ENCODE data around the gene CDH22. TPM values are rescaled to one million over a fixed set of nuclear protein-coding genes. Genes with fewer than 3 reads are reported as not detected.

CDH22 gene
- total RNA-seq, 3 donors from 2014 or later, result 0.15 to 0.66 (median 0.16) TPM

GRCh38 chr20:46240065-46240464 is 68.2 kb downstream of the CDH22 start:
- intact Hi-C loops (cut with DNase I; ENCODE audit: low total_unique reads), result no loop called here
- no peaks in the 10 kb centered on the region for H3K4me1 ChIP-seq
- H3K27me3 ChIP-seq, result peaks cover 0 to 24% of the 10 kb centered on the region in 2 donors
- no peaks in the 10 kb centered on the region for H3K36me3 ChIP-seq
- H3K9me3 ChIP-seq, result no peaks in the 10 kb centered on the region
- H3K4me3 ChIP-seq, result no peak overlapping the region
- no peak for DNase-seq (ENCODE audit: low spot score in 2 of 2)
- H3K27ac ChIP-seq, result no peak overlapping the region
- TF ChIP-seq CTCF (IDR thresholded peaks at IDR 0.05) (no peak), POLR2A (IDR thresholded peaks at IDR 0.05) (no peak), POLR2AphosphoS5 (IDR thresholded peaks at IDR 0.05) (no peak)

- no peak overlapping the region for H3K4me3 ChIP-seq
- no peaks in the 10 kb centered on the region for H3K9me3 ChIP-seq
- intact Hi-C loops (cut with DNase I; ENCODE audit: low total_unique reads), result no loop called here
- TF ChIP-seq POLR2A (IDR thresholded peaks at IDR 0.05), result no peak
- no peak for TF ChIP-seq CTCF (IDR thresholded peaks at IDR 0.05)
- no peak for TF ChIP-seq POLR2AphosphoS5 (IDR thresholded peaks at IDR 0.05)
- no peak for DNase-seq (ENCODE audit: low spot score in 2 of 2)
- H3K27ac ChIP-seq, result no peak overlapping the region
- H3K4me1 ChIP-seq, result no peaks in the 10 kb centered on the region
- no peaks in the 10 kb centered on the region for H3K36me3 ChIP-seq
- H3K27me3 ChIP-seq, result peaks cover 0 to 24% of the 10 kb centered on the region in 2 donors
Measured at GRCh38 chr20:46237736-46238135, 70.6 kb downstream of the CDH22 start.

- Histone ChIP-seq H3K9me3 (no peaks in the 10 kb centered on the region), H3K4me3 (no peak overlapping the region), H3K27me3 (peaks cover 0 to 22% of the 10 kb centered on the region in 2 donors), H3K27ac (no peak overlapping the region), H3K36me3 (no peaks in the 10 kb centered on the region), H3K4me1 (no peaks in the 10 kb centered on the region)
- intact Hi-C loops (cut with DNase I; ENCODE audit: low total_unique reads), result no loop called here
- TF ChIP-seq CTCF (IDR thresholded peaks at IDR 0.05) (no peak), POLR2AphosphoS5 (IDR thresholded peaks at IDR 0.05) (no peak), POLR2A (IDR thresholded peaks at IDR 0.05) (no peak)
- DNase-seq (ENCODE audit: low spot score in 2 of 2), result no peak
Measured at GRCh38 chr20:46237227-46237626, 71.1 kb downstream of the CDH22 start.

GRCh38 chr20:46235077-46235476 is 73.2 kb downstream of the CDH22 start:
- H3K9me3 ChIP-seq, result no peaks in the 10 kb centered on the region
- intact Hi-C loops (cut with DNase I; ENCODE audit: low total_unique reads), result no loop called here
- H3K4me1 ChIP-seq, result no peaks in the 10 kb centered on the region
- peaks cover 0 to 10% of the 10 kb centered on the region in 2 donors for H3K27me3 ChIP-seq
- H3K27ac ChIP-seq, result no peak overlapping the region
- no peak overlapping the region for H3K4me3 ChIP-seq
- TF ChIP-seq CTCF (IDR thresholded peaks at IDR 0.05) (no peak), POLR2A (IDR thresholded peaks at IDR 0.05) (no peak), POLR2AphosphoS5 (IDR thresholded peaks at IDR 0.05) (no peak)
- H3K36me3 ChIP-seq, result no peaks in the 10 kb centered on the region
- DNase-seq (ENCODE audit: low spot score in 2 of 2), result no peak

- H3K4me3 ChIP-seq, result no peak overlapping the region
- H3K27me3 ChIP-seq, result peaks cover 0 to 11% of the 10 kb centered on the region in 2 donors
- H3K36me3 ChIP-seq, result no peaks in the 10 kb centered on the region
- no peaks in the 10 kb centered on the region for H3K9me3 ChIP-seq
- no peaks in the 10 kb centered on the region for H3K4me1 ChIP-seq
- intact Hi-C loops (cut with DNase I; ENCODE audit: low total_unique reads), result no loop called here
- H3K27ac ChIP-seq, result no peak overlapping the region
- no peak for DNase-seq (ENCODE audit: low spot score in 2 of 2)
- TF ChIP-seq POLR2AphosphoS5 (IDR thresholded peaks at IDR 0.05) (no peak), CTCF (IDR thresholded peaks at IDR 0.05) (no peak), POLR2A (IDR thresholded peaks at IDR 0.05) (no peak)
Measured at GRCh38 chr20:46233701-46234100, 74.6 kb downstream of the CDH22 start.
